ENCODE data around the gene PAX2. TPM values are rescaled to one million over a fixed set of nuclear protein-coding genes. Genes with fewer than 3 reads are reported as not detected.

PAX2 gene
- total RNA-seq, 1 donor from 2014 or later = 0.34 TPM

GRCh38 chr10:100802196-100802595 is 56.8 kb downstream of the PAX2 start:
- Histone ChIP-seq H3K4me1 (peaks cover 12% of the 10 kb centered on the region), H3F3A (ENCODE audit: low read depth) (no peaks in the 10 kb centered on the region), H3K27me3 (peaks cover 98% of the 10 kb centered on the region), H3K9ac (no peak overlapping the region), H3K4me2 (no peak overlapping the region), H3K4me3 (no peak overlapping the region), H3K79me2 (ENCODE audit: low read depth) (no peaks in the 10 kb centered on the region), H2AFZ (replicated peaks) (no peak overlapping the region), H4K20me1 (ENCODE audit: low read depth) (peaks cover 21% of the 10 kb centered on the region), H3K9me3 (ENCODE audit: low read depth) (no peaks in the 10 kb centered on the region), H3K36me3 (no peaks in the 10 kb centered on the region), H3K27ac (no peak overlapping the region)
- Mint-ChIP-seq H3K36me3 (no peaks in the 10 kb centered on the region), H3K27me3 (ENCODE audit: insufficient read depth, low read depth) (peaks cover 18% of the 10 kb centered on the region), H3K27ac (no peak overlapping the region), H3K4me3 (no peak overlapping the region), H3K4me1 (peaks cover 17% of the 10 kb centered on the region), H3K9me3 (no peaks in the 10 kb centered on the region)
- DNase-seq (ENCODE audit: low spot score) = no peak
- TF ChIP-seq EZH2 (IDR thresholded peaks at IDR 0.05) (no peak), EZH2phosphoT487 (IDR thresholded peaks at IDR 0.05) (no peak), CTCF (IDR thresholded peaks at IDR 0.05) (no peak)

GRCh38 chr10:100802607-100803006 is 57.2 kb downstream of the PAX2 start:
- H3K27me3 ChIP-seq = peaks cover 98% of the 10 kb centered on the region
- no peaks in the 10 kb centered on the region for H3F3A ChIP-seq (ENCODE audit: low read depth)
- no peaks in the 10 kb centered on the region for H3K36me3 Mint-ChIP-seq
- peaks cover 21% of the 10 kb centered on the region for H4K20me1 ChIP-seq (ENCODE audit: low read depth)
- H3K4me1 Mint-ChIP-seq = peaks cover 20% of the 10 kb centered on the region
- no peak overlapping the region for H3K27ac ChIP-seq
- H3K79me2 ChIP-seq (ENCODE audit: low read depth) = no peaks in the 10 kb centered on the region
- H3K4me2 ChIP-seq = no peak overlapping the region
- H3K4me1 ChIP-seq = peaks cover 12% of the 10 kb centered on the region
- no peak for TF ChIP-seq EZH2 (IDR thresholded peaks at IDR 0.05)
- no peak for TF ChIP-seq CTCF (IDR thresholded peaks at IDR 0.05)
- no peak for TF ChIP-seq EZH2phosphoT487 (IDR thresholded peaks at IDR 0.05)
- no peaks in the 10 kb centered on the region for H3K9me3 Mint-ChIP-seq
- peaks cover 21% of the 10 kb centered on the region for H3K27me3 Mint-ChIP-seq (ENCODE audit: insufficient read depth, low read depth)
- H3K9me3 ChIP-seq (ENCODE audit: low read depth) = no peaks in the 10 kb centered on the region
- H3K9ac ChIP-seq = no peak overlapping the region
- H3K4me3 Mint-ChIP-seq = no peak overlapping the region
- H3K27ac Mint-ChIP-seq = no peak overlapping the region
- no peak overlapping the region for H2AFZ ChIP-seq (replicated peaks)
- H3K4me3 ChIP-seq = no peak overlapping the region
- H3K36me3 ChIP-seq = no peaks in the 10 kb centered on the region
- DNase-seq (ENCODE audit: low spot score) = no peak

- H3K27me3 ChIP-seq = peaks cover 98% of the 10 kb centered on the region
- H3K36me3 ChIP-seq = no peaks in the 10 kb centered on the region
- peaks cover 21% of the 10 kb centered on the region for H4K20me1 ChIP-seq (ENCODE audit: low read depth)
- no peaks in the 10 kb centered on the region for H3K9me3 ChIP-seq (ENCODE audit: low read depth)
- Mint-ChIP-seq H3K27ac (no peak overlapping the region), H3K9me3 (no peaks in the 10 kb centered on the region), H3K36me3 (no peaks in the 10 kb centered on the region), H3K27me3 (ENCODE audit: insufficient read depth, low read depth) (peaks cover 21% of the 10 kb centered on the region), H3K4me1 (peaks cover 24% of the 10 kb centered on the region), H3K4me3 (peak overlapping the region; percentile 4)
- DNase-seq (ENCODE audit: low spot score) = peak; percentile 21
- H3K9ac ChIP-seq = no peak overlapping the region
- H3K27ac ChIP-seq = no peak overlapping the region
- no peaks in the 10 kb centered on the region for H3K79me2 ChIP-seq (ENCODE audit: low read depth)
- H3F3A ChIP-seq (ENCODE audit: low read depth) = no peaks in the 10 kb centered on the region
- TF ChIP-seq EZH2 (IDR thresholded peaks at IDR 0.05) (no peak), EZH2phosphoT487 (IDR thresholded peaks at IDR 0.05) (no peak), CTCF (IDR thresholded peaks at IDR 0.05) (no peak)
- no peak overlapping the region for H3K4me3 ChIP-seq
- no peak overlapping the region for H2AFZ ChIP-seq (replicated peaks)
- H3K4me2 ChIP-seq = peak overlapping the region; percentile 54
- H3K4me1 ChIP-seq = peaks cover 12% of the 10 kb centered on the region
These were observed 58.1 kb downstream of the PAX2 start for GRCh38 chr10:100803492-100803891.
